WERI-Rb-1 (cell line): Measurements from ENCODE around the gene COX6A2.

Experiments
- DNase-seq: peaks from one replicate; pipeline ENCODE4 v3.0.0-alpha.2; 2020
- H3K27ac ChIP-seq: fragments of 250-450 bp; sonication (Bioruptor Pico); 2 replicates; pipeline ENCODE4 v1.5.1; 2020; ENCODE audit warnings: mild to moderate bottlenecking, moderate library complexity
- H3K27me3 ChIP-seq: fragments of 250-450 bp; sonication (Bioruptor Pico); 2 replicates; pipeline ENCODE4 v1.5.1; 2021; ENCODE audit warnings: mild to moderate bottlenecking, low read depth, moderate library complexity; ENCODE audit not compliant: insufficient read depth, severe bottlenecking
- H3K36me3 ChIP-seq: fragments of 250-450 bp; sonication (Bioruptor Pico); 2 replicates; pipeline ENCODE4 v1.5.1; 2020; ENCODE audit warnings: mild to moderate bottlenecking, moderate library complexity
- H3K4me3 ChIP-seq: 2 replicates; pipeline ENCODE4 v1.5.1; 2011; ENCODE audit warnings: low read depth, mild to moderate bottlenecking, control low read depth, low read length
- H3K9me3 ChIP-seq: fragments of 250-450 bp; sonication (Bioruptor Pico); 2 replicates; pipeline ENCODE4 v1.5.1; 2021; ENCODE audit warnings: mild to moderate bottlenecking, moderate library complexity; ENCODE audit not compliant: severe bottlenecking
- CTCF ChIP-seq: IDR thresholded peaks from 2 replicates; pipeline ENCODE4 v1.5.1; 2011; ENCODE audit warnings: low read depth, mild to moderate bottlenecking, control low read depth, inconsistent platforms, low read length

Gene COX6A2

GRCh38 chr16:31430380-31431052 lies 2.4 kb upstream of the COX6A2 start:
- Histone ChIP-seq H3K27me3 (no peaks in the 10 kb centered on the region), H3K4me3 (no peak overlapping the region), H3K9me3 (no peaks in the 10 kb centered on the region), H3K27ac (no peak overlapping the region), H3K36me3 (no peaks in the 10 kb centered on the region)
- DNase-seq: no peak
- TF ChIP-seq CTCF: no peak

- Histone ChIP-seq H3K4me3 (no peak overlapping the region), H3K36me3 (no peaks in the 10 kb centered on the region), H3K27ac (no peak overlapping the region), H3K9me3 (no peaks in the 10 kb centered on the region), H3K27me3 (peaks cover 3% of the 10 kb centered on the region)
- DNase-seq: no peak
- TF ChIP-seq CTCF: no peak
Observed at GRCh38 chr16:31429796-31430195, 1.6 kb upstream of the COX6A2 start.

GRCh38 chr16:31429314-31429713 lies 1.2 kb upstream of the COX6A2 start:
- DNase-seq: no peak
- Histone ChIP-seq H3K4me3 (no peak overlapping the region), H3K9me3 (no peaks in the 10 kb centered on the region), H3K27ac (no peak overlapping the region), H3K27me3 (peaks cover 3% of the 10 kb centered on the region), H3K36me3 (no peaks in the 10 kb centered on the region)
- TF ChIP-seq CTCF: no peak

- no peaks in the 10 kb centered on the region for H3K9me3 ChIP-seq
- TF ChIP-seq CTCF: no peak
Observed at GRCh38 chr16:31428638-31429247, 583 bp upstream of the COX6A2 start.

GRCh38 chr16:31427441-31428278 lies 500 bp downstream of the COX6A2 start:
- Histone ChIP-seq H3K4me3 (no peak overlapping the region), H3K9me3 (no peaks in the 10 kb centered on the region), H3K36me3 (no peaks in the 10 kb centered on the region), H3K27me3 (peaks cover 9% of the 10 kb centered on the region), H3K27ac (no peak overlapping the region)
- no peak for TF ChIP-seq CTCF
- no peak for DNase-seq

More at GRCh38 chr16:31428638-31429247, 583 bp upstream of the COX6A2 start:
- Histone ChIP-seq H3K4me3 (no peak overlapping the region), H3K27me3 (peaks cover 3% of the 10 kb centered on the region), H3K27ac (no peak overlapping the region), H3K36me3 (no peaks in the 10 kb centered on the region)
- DNase-seq: no peak
